GM19023 (cell line): Measurements from ENCODE around the gene DVL2.

ENCODE experiments used
- ATAC-seq: cut with Tn5 transposase; IDR thresholded peaks from one replicate; pipeline ENCODE4 v1.9.1; 2021; ENCODE audit warnings: mild to moderate bottlenecking, moderate library complexity; ENCODE audit not compliant: unreplicated experiment

The DVL2 gene

GRCh38 chr17:7238420-7239090 is 4.2 kb upstream of the DVL2 start:
- ATAC-seq: no peak

- ATAC-seq: no peak
Observed at GRCh38 chr17:7237761-7238419, 3.6 kb upstream of the DVL2 start.

GRCh38 chr17:7237266-7237760 is 3.0 kb upstream of the DVL2 start:
- ATAC-seq: no peak

GRCh38 chr17:7236808-7237207 is 2.5 kb upstream of the DVL2 start:
- ATAC-seq: no peak

- no peak for ATAC-seq
Observed at GRCh38 chr17:7235693-7236665, 1.7 kb upstream of the DVL2 start.

- no peak for ATAC-seq
Observed at GRCh38 chr17:7233701-7234082, 625 bp downstream of the DVL2 start.

GRCh38 chr17:7232114-7232513 is 2.2 kb downstream of the DVL2 start:
- ATAC-seq: no peak

- ATAC-seq: no peak
Observed at GRCh38 chr17:7229504-7229903, 4.8 kb downstream of the DVL2 start.

GRCh38 chr17:7228920-7229319 is 5.4 kb downstream of the DVL2 start:
- no peak for ATAC-seq

- ATAC-seq: no peak
Observed at GRCh38 chr17:7226721-7227710, 7.3 kb downstream of the DVL2 start.

GRCh38 chr17:7225711-7226331 is 8.5 kb downstream of the DVL2 start:
- ATAC-seq: no peak

GRCh38 chr17:7224661-7225111 is 9.6 kb downstream of the DVL2 start:
- no peak for ATAC-seq

- ATAC-seq: no peak
Observed at GRCh38 chr17:7224110-7224509, 10.2 kb downstream of the DVL2 start.

- ATAC-seq: no peak
Observed at GRCh38 chr17:7223375-7223774, 10.9 kb downstream of the DVL2 start.

GRCh38 chr17:7222972-7223292 is 11.4 kb downstream of the DVL2 start:
- ATAC-seq: no peak

- no peak for ATAC-seq
Observed at GRCh38 chr17:7222093-7222971, 12.0 kb downstream of the DVL2 start.

- ATAC-seq: no peak
Observed at GRCh38 chr17:7221278-7222092, 12.8 kb downstream of the DVL2 start.
